ENCODE results near the gene PCDH11X. TPM values are rescaled to one million over a fixed set of nuclear protein-coding genes. Genes with fewer than 3 reads are reported as not detected.
"Not testable (repeated sequence)": the region's sequence is repeated elsewhere in the genome, so short reads cannot be mapped to it uniquely, and the experiment has no call there.

PCDH11X gene, protein sequence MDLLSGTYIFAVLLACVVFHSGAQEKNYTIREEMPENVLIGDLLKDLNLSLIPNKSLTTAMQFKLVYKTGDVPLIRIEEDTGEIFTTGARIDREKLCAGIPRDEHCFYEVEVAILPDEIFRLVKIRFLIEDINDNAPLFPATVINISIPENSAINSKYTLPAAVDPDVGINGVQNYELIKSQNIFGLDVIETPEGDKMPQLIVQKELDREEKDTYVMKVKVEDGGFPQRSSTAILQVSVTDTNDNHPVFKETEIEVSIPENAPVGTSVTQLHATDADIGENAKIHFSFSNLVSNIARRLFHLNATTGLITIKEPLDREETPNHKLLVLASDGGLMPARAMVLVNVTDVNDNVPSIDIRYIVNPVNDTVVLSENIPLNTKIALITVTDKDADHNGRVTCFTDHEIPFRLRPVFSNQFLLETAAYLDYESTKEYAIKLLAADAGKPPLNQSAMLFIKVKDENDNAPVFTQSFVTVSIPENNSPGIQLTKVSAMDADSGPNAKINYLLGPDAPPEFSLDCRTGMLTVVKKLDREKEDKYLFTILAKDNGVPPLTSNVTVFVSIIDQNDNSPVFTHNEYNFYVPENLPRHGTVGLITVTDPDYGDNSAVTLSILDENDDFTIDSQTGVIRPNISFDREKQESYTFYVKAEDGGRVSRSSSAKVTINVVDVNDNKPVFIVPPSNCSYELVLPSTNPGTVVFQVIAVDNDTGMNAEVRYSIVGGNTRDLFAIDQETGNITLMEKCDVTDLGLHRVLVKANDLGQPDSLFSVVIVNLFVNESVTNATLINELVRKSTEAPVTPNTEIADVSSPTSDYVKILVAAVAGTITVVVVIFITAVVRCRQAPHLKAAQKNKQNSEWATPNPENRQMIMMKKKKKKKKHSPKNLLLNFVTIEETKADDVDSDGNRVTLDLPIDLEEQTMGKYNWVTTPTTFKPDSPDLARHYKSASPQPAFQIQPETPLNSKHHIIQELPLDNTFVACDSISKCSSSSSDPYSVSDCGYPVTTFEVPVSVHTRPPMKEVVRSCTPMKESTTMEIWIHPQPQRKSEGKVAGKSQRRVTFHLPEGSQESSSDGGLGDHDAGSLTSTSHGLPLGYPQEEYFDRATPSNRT (N-terminal part only)
- total RNA-seq, result not detected in 2 replicates

DNA sequence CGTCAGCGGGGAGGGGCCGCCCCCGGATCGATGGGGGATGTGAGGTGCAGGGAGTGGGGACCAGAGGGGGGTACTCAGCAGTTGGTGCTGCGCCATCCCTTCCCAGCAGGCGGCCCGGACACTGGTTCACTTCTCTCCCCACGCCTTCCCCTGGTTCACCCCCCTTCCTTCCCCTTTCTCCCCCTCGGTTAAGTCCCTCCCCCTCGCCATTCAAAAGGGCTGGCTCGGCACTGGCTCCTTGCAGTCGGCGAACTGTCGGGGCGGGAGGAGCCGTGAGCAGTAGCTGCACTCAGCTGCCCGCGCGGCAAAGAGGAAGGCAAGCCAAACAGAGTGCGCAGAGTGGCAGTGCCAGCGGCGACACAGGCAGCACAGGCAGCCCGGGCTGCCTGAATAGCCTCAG lies at the start of gene PCDH11X:
Gene PCDH11X (plus strand): TSS at position 241 of the 400 bp plus-strand sequence. CDS start 56,130 bp downstream, outside the sequence.
- H3K4me3 ChIP-seq (ENCODE audit: low read depth, low read length); FAIRE-seq; DNase-seq (ENCODE audit: low read depth); H3K36me3 ChIP-seq (ENCODE audit: control insufficient read depth, insufficient read depth, low read length); H3K27me3 ChIP-seq (ENCODE audit: control insufficient read depth, insufficient read depth, low read length): not testable (repeated sequence)

DNA sequence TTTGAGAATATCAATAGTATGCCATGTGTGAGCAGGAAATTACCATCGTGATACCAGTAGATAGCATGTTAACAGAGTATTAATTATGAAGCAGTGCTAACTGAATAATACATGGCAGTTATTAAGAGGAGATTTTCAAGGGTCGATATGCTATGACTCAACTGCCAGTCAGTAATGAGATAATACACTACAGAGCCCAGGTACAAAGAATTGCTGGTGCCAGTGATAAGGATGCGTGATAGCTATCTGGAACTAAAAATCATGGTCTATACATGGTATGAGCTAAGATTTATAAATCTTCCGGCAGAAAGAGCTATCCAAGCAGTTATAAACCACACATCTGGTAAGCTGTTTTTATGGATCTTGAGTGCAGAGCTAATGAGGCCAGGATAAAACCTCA lies 31.7 kb upstream of the PCDH11X start:
- not testable (repeated sequence) for H3K27me3 ChIP-seq (ENCODE audit: control insufficient read depth, insufficient read depth, low read length); H3K36me3 ChIP-seq (ENCODE audit: control insufficient read depth, insufficient read depth, low read length); FAIRE-seq; H3K4me3 ChIP-seq (ENCODE audit: low read depth, low read length); DNase-seq (ENCODE audit: low read depth)

DNA sequence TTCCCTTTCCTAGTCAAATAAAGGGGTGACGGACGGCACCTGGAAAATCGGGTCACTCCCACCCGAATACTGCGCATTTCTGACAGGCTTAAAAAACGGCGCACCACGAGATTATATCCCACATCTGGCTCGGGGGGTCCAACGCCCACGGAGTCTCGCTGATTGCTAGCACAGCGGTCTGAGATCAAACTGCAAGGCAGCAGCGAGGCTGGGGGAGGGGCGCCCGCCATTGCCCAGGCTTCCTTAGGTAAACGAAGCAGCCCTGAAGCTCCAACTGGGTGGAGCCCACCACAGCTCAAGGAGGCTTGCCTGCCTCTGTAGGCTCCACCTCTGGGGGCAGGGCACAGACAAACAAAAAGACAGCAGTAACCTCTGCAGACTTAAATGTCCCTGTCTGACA lies 26.2 kb upstream of the PCDH11X start:
- not testable (repeated sequence) for H3K36me3 ChIP-seq (ENCODE audit: control insufficient read depth, insufficient read depth, low read length); DNase-seq (ENCODE audit: low read depth); FAIRE-seq; H3K4me3 ChIP-seq (ENCODE audit: low read depth, low read length); H3K27me3 ChIP-seq (ENCODE audit: control insufficient read depth, insufficient read depth, low read length)

DNA sequence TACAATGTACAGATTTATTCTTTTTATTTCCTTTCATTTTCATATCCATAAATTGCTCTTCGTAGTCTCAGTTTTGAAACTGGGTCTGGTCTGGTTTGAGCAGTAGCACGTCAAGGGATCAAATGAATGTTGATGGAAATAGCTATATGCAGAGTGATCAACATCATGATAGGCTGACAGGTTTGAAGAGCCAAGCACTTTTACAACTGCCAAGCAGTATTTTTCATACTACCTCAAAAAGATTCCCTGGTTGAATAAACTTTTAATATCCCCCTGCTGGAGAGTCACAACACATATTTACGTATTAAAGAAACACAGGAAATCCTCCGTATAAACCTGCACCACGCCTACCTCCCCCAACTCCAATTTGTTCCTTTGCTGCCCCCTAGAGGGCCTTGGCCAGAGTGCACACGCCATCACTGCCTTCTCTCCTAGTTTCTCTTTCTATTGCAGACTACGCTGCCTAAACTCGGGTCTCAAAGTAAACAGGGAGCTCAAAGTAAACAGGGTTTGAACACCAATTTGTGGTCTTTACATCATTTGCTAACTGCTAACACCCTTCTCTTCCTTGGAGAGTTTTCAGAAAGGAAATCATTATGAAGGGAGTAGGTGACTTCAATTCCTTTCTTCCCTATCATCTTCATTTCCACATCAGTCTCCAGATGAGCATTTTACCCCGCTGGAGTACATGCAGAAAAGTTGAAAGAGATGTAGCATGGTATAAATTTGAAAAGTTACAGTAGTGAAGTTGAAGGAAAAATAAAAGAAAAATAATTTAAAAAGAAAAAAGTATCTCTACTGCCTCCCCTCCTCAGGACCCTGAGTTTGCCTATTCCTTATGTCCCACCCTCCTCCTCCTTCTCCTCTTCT lies 8.3 kb upstream of the PCDH11X start:
- not testable (repeated sequence) for H3K36me3 ChIP-seq (ENCODE audit: control insufficient read depth, insufficient read depth, low read length); DNase-seq (ENCODE audit: low read depth); H3K4me3 ChIP-seq (ENCODE audit: low read depth, low read length); H3K27me3 ChIP-seq (ENCODE audit: control insufficient read depth, insufficient read depth, low read length)
- FAIRE-seq, result peak; percentile 89

DNA sequence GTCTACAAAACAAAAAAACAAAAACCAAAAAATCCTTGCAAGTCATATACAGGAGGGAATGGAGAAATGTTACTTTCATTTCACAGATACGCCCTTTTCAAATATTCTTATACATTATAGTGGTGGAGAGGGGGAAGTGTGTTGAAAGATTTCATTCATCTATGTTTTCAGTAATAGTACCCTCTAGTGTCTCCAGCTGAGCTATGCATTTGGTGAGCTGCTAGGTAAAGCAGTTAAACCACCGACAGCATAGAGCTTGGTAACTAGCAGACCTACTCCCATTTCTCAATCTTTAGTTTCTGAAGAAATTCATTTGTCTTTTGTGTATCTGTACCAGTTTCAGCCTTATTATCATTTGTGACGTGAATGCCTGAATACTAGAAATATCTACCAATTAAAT lies 5.2 kb upstream of the PCDH11X start:
- FAIRE-seq; H3K27me3 ChIP-seq (ENCODE audit: control insufficient read depth, insufficient read depth, low read length); DNase-seq (ENCODE audit: low read depth); H3K4me3 ChIP-seq (ENCODE audit: low read depth, low read length); H3K36me3 ChIP-seq (ENCODE audit: control insufficient read depth, insufficient read depth, low read length): not testable (repeated sequence)

DNA sequence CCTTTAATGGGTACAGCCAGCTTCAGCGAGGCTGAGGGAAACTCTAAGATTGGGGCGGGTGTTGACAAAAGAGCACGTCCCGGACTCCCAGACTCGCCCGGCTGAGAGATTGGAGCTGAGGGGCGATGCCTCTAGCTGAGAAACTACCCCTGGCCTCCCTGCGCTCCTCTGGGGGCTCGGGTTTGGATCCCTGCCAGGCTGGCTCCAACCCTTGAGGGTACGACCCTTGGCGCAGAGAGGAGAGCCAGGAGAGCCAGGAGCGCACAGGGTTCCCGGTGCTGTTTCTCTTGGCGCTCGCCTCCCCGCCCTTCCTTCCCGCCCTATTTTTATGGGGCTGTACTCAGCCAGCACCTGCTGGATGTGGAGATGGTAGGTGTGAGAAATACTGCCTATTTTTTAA lies 833 bp downstream of the PCDH11X start:
- not testable (repeated sequence) for DNase-seq (ENCODE audit: low read depth); H3K4me3 ChIP-seq (ENCODE audit: low read depth, low read length); H3K27me3 ChIP-seq (ENCODE audit: control insufficient read depth, insufficient read depth, low read length); H3K36me3 ChIP-seq (ENCODE audit: control insufficient read depth, insufficient read depth, low read length); FAIRE-seq

DNA sequence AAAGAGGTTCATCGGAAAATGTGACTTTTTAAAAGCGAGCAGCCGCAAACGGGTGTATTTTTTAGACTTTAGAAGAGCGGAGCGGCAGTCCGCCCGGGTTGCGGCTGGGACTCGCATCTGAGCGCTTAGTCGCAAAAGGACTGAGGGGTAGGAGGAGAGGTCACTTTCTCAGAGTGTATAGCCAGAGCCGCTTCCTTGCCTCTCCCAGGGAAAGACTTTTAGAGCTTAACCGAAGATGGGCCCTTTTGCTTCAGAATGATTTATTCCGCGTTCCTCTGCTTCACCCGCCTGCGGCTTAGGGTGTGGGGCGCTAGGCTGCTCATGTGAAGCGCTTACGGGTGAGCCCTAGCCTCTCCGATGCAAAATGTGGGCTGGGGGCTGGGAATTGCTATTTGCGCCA lies 1.5 kb downstream of the PCDH11X start:
- not testable (repeated sequence) for H3K27me3 ChIP-seq (ENCODE audit: control insufficient read depth, insufficient read depth, low read length); DNase-seq (ENCODE audit: low read depth); H3K4me3 ChIP-seq (ENCODE audit: low read depth, low read length); FAIRE-seq; H3K36me3 ChIP-seq (ENCODE audit: control insufficient read depth, insufficient read depth, low read length)

DNA sequence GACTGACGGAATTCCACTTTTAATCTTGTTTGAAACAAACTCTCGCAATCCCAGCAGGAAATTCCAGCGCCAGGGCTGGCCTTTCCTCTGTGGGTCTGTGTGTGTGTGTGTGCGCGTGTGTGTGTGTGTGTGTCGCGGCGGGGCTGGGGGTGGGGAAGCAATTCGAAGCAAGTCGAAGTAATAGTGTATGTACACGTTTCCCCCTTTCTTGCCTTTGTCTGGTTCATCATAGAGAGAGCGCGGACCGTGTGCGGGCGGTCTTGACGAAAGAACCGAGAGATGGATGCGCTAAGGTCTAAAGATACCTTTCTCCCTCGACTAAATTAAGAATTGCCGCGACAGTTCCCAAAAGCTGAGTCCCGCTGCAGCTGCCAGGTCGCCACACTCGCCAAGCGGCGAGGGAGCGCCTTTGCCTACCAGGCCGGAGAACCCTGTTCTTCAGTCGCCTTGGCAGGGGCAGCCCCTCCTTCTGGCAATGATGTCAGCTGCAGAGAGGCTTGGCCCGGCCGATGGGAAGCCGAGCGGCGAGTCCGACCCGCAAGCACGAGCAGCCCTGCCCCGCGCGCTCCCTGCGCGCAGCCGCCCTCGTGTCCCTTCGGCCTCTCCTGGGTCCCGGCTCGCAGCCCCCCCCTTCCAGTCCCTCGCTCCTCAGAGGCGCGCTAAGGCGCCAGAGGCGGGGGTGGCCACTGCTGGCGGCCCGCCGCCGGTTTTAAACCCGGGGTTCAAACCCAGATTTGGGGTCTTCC lies 2.6 kb downstream of the PCDH11X start:
- not testable (repeated sequence) for DNase-seq (ENCODE audit: low read depth); H3K27me3 ChIP-seq (ENCODE audit: control insufficient read depth, insufficient read depth, low read length); H3K36me3 ChIP-seq (ENCODE audit: control insufficient read depth, insufficient read depth, low read length); H3K4me3 ChIP-seq (ENCODE audit: low read depth, low read length)
- peak; percentile 73 for FAIRE-seq

DNA sequence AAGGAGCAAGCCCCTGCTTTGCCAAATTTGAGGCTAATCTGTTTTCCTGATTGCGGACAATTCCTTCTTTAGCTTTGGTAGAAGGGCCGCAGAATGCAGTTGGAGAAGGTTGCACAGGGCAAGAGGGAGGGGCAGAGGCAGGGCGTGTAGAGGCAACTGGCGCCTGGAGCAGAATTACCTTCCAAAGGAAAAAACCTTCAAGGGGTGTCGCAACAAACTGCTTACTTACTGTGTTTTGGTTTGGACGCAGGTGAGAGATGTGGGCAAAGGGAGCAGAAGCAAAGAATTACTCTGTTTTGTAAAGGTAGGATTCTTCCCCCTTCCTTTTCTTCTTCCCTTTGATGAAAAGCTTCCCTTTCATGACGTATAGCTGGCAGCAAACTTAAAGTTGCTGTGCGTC lies 3.6 kb downstream of the PCDH11X start:
- H3K27me3 ChIP-seq (ENCODE audit: control insufficient read depth, insufficient read depth, low read length); H3K4me3 ChIP-seq (ENCODE audit: low read depth, low read length); H3K36me3 ChIP-seq (ENCODE audit: control insufficient read depth, insufficient read depth, low read length): not testable (repeated sequence)
- DNase-seq (ENCODE audit: low read depth) (peak; percentile 1), FAIRE-seq (peak; percentile 86)

DNA sequence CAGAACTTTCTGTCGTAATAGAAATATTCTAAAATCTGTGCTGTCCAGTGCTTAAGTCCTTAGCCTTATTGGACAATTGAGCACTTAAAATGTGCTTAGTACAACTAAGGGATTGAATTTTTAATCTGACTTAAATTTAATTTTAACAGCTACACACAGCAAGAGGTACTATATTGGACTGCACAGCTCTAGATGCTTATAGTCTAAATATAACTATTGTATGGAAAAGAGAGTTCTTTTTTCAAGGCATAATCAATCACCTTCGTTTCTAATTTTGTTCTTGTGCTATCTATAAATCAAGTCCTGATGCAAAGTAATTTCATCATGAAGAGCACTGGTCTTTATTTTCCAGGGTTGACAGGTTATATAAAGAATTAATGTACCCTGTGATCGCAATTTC lies 38.4 kb downstream of the PCDH11X start:
- not testable (repeated sequence) for FAIRE-seq; H3K4me3 ChIP-seq (ENCODE audit: low read depth, low read length); H3K36me3 ChIP-seq (ENCODE audit: control insufficient read depth, insufficient read depth, low read length); H3K27me3 ChIP-seq (ENCODE audit: control insufficient read depth, insufficient read depth, low read length); DNase-seq (ENCODE audit: low read depth)

DNA sequence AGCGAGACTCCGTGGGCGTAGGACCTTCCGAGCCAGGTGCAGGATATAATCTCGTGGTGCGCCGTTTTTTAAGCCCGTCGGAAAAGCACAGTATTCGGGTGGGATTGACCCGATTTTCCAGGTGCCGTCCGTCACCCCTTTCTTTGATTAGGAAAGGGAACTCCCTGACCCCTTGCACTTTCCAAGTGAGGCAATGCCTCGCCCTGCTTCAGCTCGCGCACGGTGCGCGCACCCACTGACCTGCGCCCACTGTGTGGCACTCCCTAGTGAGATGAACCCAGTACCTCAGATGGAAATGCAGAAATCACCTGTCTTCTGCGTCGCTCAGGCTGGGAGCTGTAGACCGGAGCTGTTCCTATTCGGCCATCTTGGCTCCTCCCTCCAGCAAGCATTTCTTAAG lies 46.1 kb downstream of the PCDH11X start:
- DNase-seq (ENCODE audit: low read depth); H3K36me3 ChIP-seq (ENCODE audit: control insufficient read depth, insufficient read depth, low read length); FAIRE-seq; H3K27me3 ChIP-seq (ENCODE audit: control insufficient read depth, insufficient read depth, low read length); H3K4me3 ChIP-seq (ENCODE audit: low read depth, low read length): not testable (repeated sequence)

Measured in bronchial epithelial cell (primary cell).